GM19438 (cell line): ENCODE data around the gene MEX3D.
A peak's percentile ranks its signal among the peaks of the same experiment; 100 is the strongest.

Experiments used
- ATAC-seq: cut with Tn5 transposase; IDR thresholded peaks from one replicate; pipeline ENCODE4 v1.9.1; 2021; ENCODE audit warnings: low read depth; ENCODE audit not compliant: unreplicated experiment

MEX3D gene

GRCh38 chr19:1598777-1599459 lies 30.8 kb upstream of the MEX3D start:
- no peak for ATAC-seq

GRCh38 chr19:1593501-1593772 lies 25.3 kb upstream of the MEX3D start:
- ATAC-seq, result no peak

- ATAC-seq, result peak; percentile 43
Measured at GRCh38 chr19:1592755-1593500, 24.8 kb upstream of the MEX3D start, which contains the start of gene MBD3. Gene MBD3, minus strand, starts transcription at chr19:1592865. Its CDS starts 234 bp downstream, at chr19:1592631.

GRCh38 chr19:1592024-1592754 lies 24.1 kb upstream of the MEX3D start:
- peak; percentile 61 for ATAC-seq

- ATAC-seq, result no peak
Measured at GRCh38 chr19:1591421-1592023, 23.4 kb upstream of the MEX3D start.

- ATAC-seq, result no peak
Measured at GRCh38 chr19:1590641-1591397, 22.7 kb upstream of the MEX3D start.

- no peak for ATAC-seq
Measured at GRCh38 chr19:1587872-1588271, 19.7 kb upstream of the MEX3D start.

- ATAC-seq, result no peak
Measured at GRCh38 chr19:1585243-1585580, 17.1 kb upstream of the MEX3D start.

GRCh38 chr19:1584500-1585242 lies 16.5 kb upstream of the MEX3D start:
- ATAC-seq, result no peak

GRCh38 chr19:1582201-1582600 lies 14.1 kb upstream of the MEX3D start:
- no peak for ATAC-seq

GRCh38 chr19:1580957-1581356 lies 12.8 kb upstream of the MEX3D start:
- no peak for ATAC-seq

- ATAC-seq, result no peak
Measured at GRCh38 chr19:1580382-1580781, 12.3 kb upstream of the MEX3D start.

- ATAC-seq, result no peak
Measured at GRCh38 chr19:1579222-1579621, 11.1 kb upstream of the MEX3D start.

GRCh38 chr19:1577929-1578618 lies 9.9 kb upstream of the MEX3D start:
- ATAC-seq, result no peak

GRCh38 chr19:1577090-1577928 lies 9.2 kb upstream of the MEX3D start:
- no peak for ATAC-seq

- no peak for ATAC-seq
Measured at GRCh38 chr19:1576242-1577089, 8.3 kb upstream of the MEX3D start.

- no peak for ATAC-seq
Measured at GRCh38 chr19:1575323-1576241, 7.5 kb upstream of the MEX3D start.
